H9 (cell line): ENCODE data around the gene SLIT2. TPM values are rescaled to one million over a fixed set of nuclear protein-coding genes. Genes with fewer than 3 reads are reported as not detected.

ENCODE experiments used
- DNase-seq: peaks from one replicate; pipeline ENCODE4 v3.0.0-alpha.2; 2017
- H2AFZ ChIP-seq: one replicate; pipeline ENCODE4 v1.6.1; 2013; ENCODE audit warnings: mild to moderate bottlenecking, low read length, control low read depth, moderate library complexity
- H2AK5ac ChIP-seq: 2 replicates; pipeline ENCODE4 v1.6.1; 2013; ENCODE audit warnings: low read length, control low read depth, mixed read lengths; ENCODE audit not compliant: insufficient read length
- H2BK120ac ChIP-seq: one replicate; pipeline ENCODE4 v1.6.1; 2013; ENCODE audit warnings: low read depth, mild to moderate bottlenecking, low read length, control low read depth, inconsistent platforms; ENCODE audit not compliant: poor library complexity, severe bottlenecking
- H2BK12ac ChIP-seq: 2 replicates; pipeline ENCODE4 v1.6.1; 2013; ENCODE audit warnings: low read length, control low read depth, mixed read lengths, low read depth; ENCODE audit not compliant: insufficient read length
- H2BK15ac ChIP-seq: 2 replicates; pipeline ENCODE4 v1.6.1; 2013; ENCODE audit warnings: low read depth, low read length, control low read depth
- H2BK20ac ChIP-seq: one replicate; pipeline ENCODE4 v1.6.1; 2013; ENCODE audit warnings: low read depth, mild to moderate bottlenecking, low read length, control low read depth, inconsistent platforms; ENCODE audit not compliant: poor library complexity, severe bottlenecking
- H2BK5ac ChIP-seq: 2 replicates; pipeline ENCODE4 v1.6.1; 2013; ENCODE audit warnings: low read length, control low read depth, mixed read lengths; ENCODE audit not compliant: insufficient read length
- H3K14ac ChIP-seq: 2 replicates; pipeline ENCODE4 v1.6.1; 2013; ENCODE audit warnings: low read length, control low read depth; ENCODE audit not compliant: insufficient read depth
- H3K18ac ChIP-seq: 2 replicates; pipeline ENCODE4 v1.6.1; 2013; ENCODE audit warnings: low read depth, mild to moderate bottlenecking, mixed read lengths, low read length, control low read depth; ENCODE audit not compliant: insufficient read length
- H3K23ac ChIP-seq: 2 replicates; pipeline ENCODE4 v1.6.1; 2013; ENCODE audit warnings: low read length, control low read depth, mixed read lengths, low read depth; ENCODE audit not compliant: insufficient read length
- H3K23me2 ChIP-seq: 2 replicates; pipeline ENCODE4 v1.6.1; 2013; ENCODE audit warnings: low read depth, mild to moderate bottlenecking, mixed read lengths, low read length, control low read depth; ENCODE audit not compliant: insufficient read length, poor library complexity, severe bottlenecking
- H3K27ac ChIP-seq: 2 replicates; pipeline ENCODE4 v1.5.1; 2013; ENCODE audit warnings: low read length, control low read depth, mixed read lengths, low read depth; ENCODE audit not compliant: insufficient read length
- H3K27me3 ChIP-seq: 2 replicates; pipeline ENCODE4 v1.6.1; 2013; ENCODE audit warnings: low read length, control low read depth, inconsistent platforms; ENCODE audit not compliant: insufficient read depth
- H3K4ac ChIP-seq: 2 replicates; pipeline ENCODE4 v1.6.1; 2013; ENCODE audit warnings: low read depth, mild to moderate bottlenecking, control low read depth, inconsistent platforms, low read length, moderate library complexity
- H3K4me1 ChIP-seq: 2 replicates; pipeline ENCODE4 v1.6.1; 2013; ENCODE audit warnings: low read length, control low read depth, inconsistent platforms; ENCODE audit not compliant: insufficient read depth
- H3K4me2 ChIP-seq: 2 replicates; pipeline ENCODE4 v1.6.1; 2013; ENCODE audit warnings: low read length, control low read depth, mixed read lengths; ENCODE audit not compliant: insufficient read length, insufficient read depth
- H3K56ac ChIP-seq: 2 replicates; pipeline ENCODE4 v1.6.1; 2013; ENCODE audit warnings: low read depth, mild to moderate bottlenecking, mixed read lengths, low read length, control low read depth; ENCODE audit not compliant: insufficient read length
- H3K79me1 ChIP-seq: 2 replicates; pipeline ENCODE4 v1.6.1; 2013; ENCODE audit warnings: low read depth, mild to moderate bottlenecking, moderate library complexity, low read length, control low read depth, inconsistent platforms; ENCODE audit not compliant: insufficient read depth, poor library complexity, severe bottlenecking
- H3K79me2 ChIP-seq: 2 replicates; pipeline ENCODE4 v1.6.1; 2013; ENCODE audit warnings: low read length, control low read depth, inconsistent platforms; ENCODE audit not compliant: insufficient read depth
- H3K9ac ChIP-seq: 2 replicates; pipeline ENCODE4 v1.6.1; 2013; ENCODE audit warnings: low read length, control low read depth, mixed read lengths; ENCODE audit not compliant: insufficient read length; ENCODE audit errors: extremely low read depth
- H3K9me3 ChIP-seq: one replicate; pipeline ENCODE4 v1.6.1; 2013; ENCODE audit warnings: low read depth, low read length, inconsistent platforms; ENCODE audit not compliant: control insufficient read depth
- H3T11ph ChIP-seq: one replicate; pipeline ENCODE4 v1.6.1; 2013; ENCODE audit warnings: mild to moderate bottlenecking, low read length, control low read depth, inconsistent platforms
- H4K20me1 ChIP-seq: one replicate; pipeline ENCODE4 v1.6.1; 2013; ENCODE audit not compliant: control insufficient read depth, insufficient read length, insufficient read depth
- H4K5ac ChIP-seq: 2 replicates; pipeline ENCODE4 v1.6.1; 2013; ENCODE audit warnings: low read depth, mild to moderate bottlenecking, mixed read lengths, low read length, control low read depth; ENCODE audit not compliant: insufficient read length
- H4K8ac ChIP-seq: replicated peaks from 2 replicates; pipeline ENCODE4 v1.6.1; 2013; ENCODE audit warnings: low read length, control low read depth, mixed read lengths, low read depth; ENCODE audit not compliant: insufficient read length
- H4K91ac ChIP-seq: 2 replicates; pipeline ENCODE4 v1.6.1; 2013; ENCODE audit warnings: low read depth, mild to moderate bottlenecking, moderate library complexity, mixed read lengths, low read length, control low read depth; ENCODE audit not compliant: insufficient read length
- H3K27ac Mint-ChIP-seq, 3 experiments: 2 replicates in 2 of 3; 3 replicates in 1 of 3; pipeline ENCODE4 v1.8.0; 2020 to 2021; ENCODE audit warnings: mixed read lengths in 3 of 3, mild to moderate bottlenecking in 1 of 3, moderate library complexity in 1 of 3
- H3K27me3 Mint-ChIP-seq: 2 replicates; pipeline ENCODE4 v1.8.0; 2021; ENCODE audit warnings: low read depth, mild to moderate bottlenecking, moderate library complexity, mixed read lengths
- H3K36me3 Mint-ChIP-seq, 3 experiments: 2 replicates in 2 of 3; 3 replicates in 1 of 3; pipeline ENCODE4 v1.8.0; 2020 to 2021; ENCODE audit warnings: low read depth in 3 of 3, mixed read lengths in 3 of 3; ENCODE audit not compliant: insufficient read depth in 1 of 3
- H3K4me1 Mint-ChIP-seq, 2 experiments: 2 replicates each; pipeline ENCODE4 v1.8.0; 2020; ENCODE audit warnings: mixed read lengths in 2 of 2
- H3K4me3 Mint-ChIP-seq, 2 experiments: 2 replicates in 1 of 2; 3 replicates in 1 of 2; pipeline ENCODE4 v1.8.0; 2020 to 2021; ENCODE audit warnings: mild to moderate bottlenecking in 2 of 2, mixed read lengths in 2 of 2, moderate library complexity in 1 of 2
- H3K9me3 Mint-ChIP-seq, 2 experiments: 2 replicates in 1 of 2; 3 replicates in 1 of 2; pipeline ENCODE4 v1.8.0; 2020; ENCODE audit warnings: mild to moderate bottlenecking in 2 of 2, mixed read lengths in 2 of 2, moderate library complexity in 1 of 2
- WGBS: extraction: QIAGEN DNeasy Blood & Tissue Kit; methylation state at CpG from one replicate; pipeline ENCODE4 v1.1.7; 2013; ENCODE audit warnings: missing lambda C conversion rate, low lambda C conversion rate, mixed read lengths; ENCODE audit not compliant: insufficient read length; ENCODE audit errors: extremely low coverage; 5-methylcytosine and 5-hydroxymethylcytosine counted together
- total RNA-seq: library from RNA; stranded (reverse); gene quantifications from 2 replicates; pipeline ENCODE4 v1.2.1, GENCODE V29; 2021
- TF ChIP-seq, protein P1 (sequence below): fragments of 200-600 bp; sonication (generic); conservative IDR thresholded peaks from 3 replicates; pipeline ENCODE4 v1.8.0; 2021; ENCODE audit warnings: antibody characterized with exemption, mild to moderate bottlenecking

SLIT2 gene
- total RNA-seq, 1 experiment from 2014 or later, result 1.3 TPM

- Histone ChIP-seq H3K27ac (no peak overlapping the region), H3K23me2 (peaks cover 32% of the 10 kb centered on the region), H3K56ac (no peak overlapping the region), H4K91ac (no peak overlapping the region), H2AFZ (no peak overlapping the region), H3K9me3 (no peaks in the 10 kb centered on the region), H2AK5ac (no peak overlapping the region), H3K4me1 (no peaks in the 10 kb centered on the region; the same call in 1 of the 2 replicates), H3K27me3 (peaks cover 34% of the 10 kb centered on the region), H3K9ac (no peak overlapping the region), H2BK15ac (no peak overlapping the region), H3T11ph (no peak overlapping the region), H2BK20ac (no peak overlapping the region), H2BK120ac (no peak overlapping the region), H4K5ac (no peak overlapping the region), H3K14ac (no peak overlapping the region), H4K8ac (no peak overlapping the region), H3K23ac (no peak overlapping the region), H4K20me1 (no peaks in the 10 kb centered on the region), H3K4ac (no peak overlapping the region), H3K18ac (no peak overlapping the region), H3K79me2 (no peaks in the 10 kb centered on the region), H3K4me2 (no peak overlapping the region), H3K79me1 (no peaks in the 10 kb centered on the region), H2BK12ac (no peak overlapping the region), H2BK5ac (no peak overlapping the region)
- no peak for DNase-seq
- no CpG with 5 or more reads among the region's 2 CpGs for WGBS
- H3K4me3 Mint-ChIP-seq, result no peak overlapping the region
- H3K9me3 Mint-ChIP-seq, result peaks cover 2 to 3% of the 10 kb centered on the region in 2 experiments; a peak in 3 of 5 replicates
- no peaks in the 10 kb centered on the region; a peak in 2 of 7 replicates for H3K36me3 Mint-ChIP-seq
- peaks cover 39 to 48% of the 10 kb centered on the region in 2 experiments for H3K4me1 Mint-ChIP-seq
- no peak overlapping the region for H3K27ac Mint-ChIP-seq
- TF ChIP-seq, protein P1, sequence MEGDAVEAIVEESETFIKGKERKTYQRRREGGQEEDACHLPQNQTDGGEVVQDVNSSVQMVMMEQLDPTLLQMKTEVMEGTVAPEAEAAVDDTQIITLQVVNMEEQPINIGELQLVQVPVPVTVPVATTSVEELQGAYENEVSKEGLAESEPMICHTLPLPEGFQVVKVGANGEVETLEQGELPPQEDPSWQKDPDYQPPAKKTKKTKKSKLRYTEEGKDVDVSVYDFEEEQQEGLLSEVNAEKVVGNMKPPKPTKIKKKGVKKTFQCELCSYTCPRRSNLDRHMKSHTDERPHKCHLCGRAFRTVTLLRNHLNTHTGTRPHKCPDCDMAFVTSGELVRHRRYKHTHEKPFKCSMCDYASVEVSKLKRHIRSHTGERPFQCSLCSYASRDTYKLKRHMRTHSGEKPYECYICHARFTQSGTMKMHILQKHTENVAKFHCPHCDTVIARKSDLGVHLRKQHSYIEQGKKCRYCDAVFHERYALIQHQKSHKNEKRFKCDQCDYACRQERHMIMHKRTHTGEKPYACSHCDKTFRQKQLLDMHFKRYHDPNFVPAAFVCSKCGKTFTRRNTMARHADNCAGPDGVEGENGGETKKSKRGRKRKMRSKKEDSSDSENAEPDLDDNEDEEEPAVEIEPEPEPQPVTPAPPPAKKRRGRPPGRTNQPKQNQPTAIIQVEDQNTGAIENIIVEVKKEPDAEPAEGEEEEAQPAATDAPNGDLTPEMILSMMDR, result no peak
- peaks cover 66% of the 10 kb centered on the region for H3K27me3 Mint-ChIP-seq
These were observed 4.7 kb downstream of the SLIT2 start for GRCh38 chr4:20256381-20256881.
